Hypothalamus (tissue), 51 donors: ENCODE results near the gene RNASE7.

Source experiments
- DNase-seq, 51 donors: peaks; one replicate each; lab custom pipeline; 2025; lab: John Stamatoyannopoulos, UW

Gene RNASE7

DNA sequence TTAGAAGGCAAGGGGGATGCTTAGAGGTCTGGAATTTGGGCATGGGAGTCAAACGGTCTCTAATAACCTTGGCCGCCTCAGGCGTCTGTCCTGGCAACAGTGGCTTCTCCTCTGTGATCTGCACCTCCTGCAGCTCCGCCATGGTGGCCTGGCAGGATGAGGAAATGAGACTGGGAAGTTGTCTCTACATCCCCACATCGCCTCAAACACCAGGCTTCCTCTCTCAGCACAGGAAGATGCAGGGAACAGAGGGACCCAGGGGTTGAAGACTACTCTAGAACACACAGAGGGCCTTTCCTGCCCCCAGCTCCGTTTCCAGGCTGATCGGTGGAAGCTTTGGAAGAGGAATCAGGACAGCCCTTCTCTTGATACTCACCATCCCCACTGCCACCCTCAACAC lies 19.0 kb upstream of the RNASE7 start:
- DNase-seq, result peak in 18 of 51 donors; percentile 14 to 53 (median 26)

DNA sequence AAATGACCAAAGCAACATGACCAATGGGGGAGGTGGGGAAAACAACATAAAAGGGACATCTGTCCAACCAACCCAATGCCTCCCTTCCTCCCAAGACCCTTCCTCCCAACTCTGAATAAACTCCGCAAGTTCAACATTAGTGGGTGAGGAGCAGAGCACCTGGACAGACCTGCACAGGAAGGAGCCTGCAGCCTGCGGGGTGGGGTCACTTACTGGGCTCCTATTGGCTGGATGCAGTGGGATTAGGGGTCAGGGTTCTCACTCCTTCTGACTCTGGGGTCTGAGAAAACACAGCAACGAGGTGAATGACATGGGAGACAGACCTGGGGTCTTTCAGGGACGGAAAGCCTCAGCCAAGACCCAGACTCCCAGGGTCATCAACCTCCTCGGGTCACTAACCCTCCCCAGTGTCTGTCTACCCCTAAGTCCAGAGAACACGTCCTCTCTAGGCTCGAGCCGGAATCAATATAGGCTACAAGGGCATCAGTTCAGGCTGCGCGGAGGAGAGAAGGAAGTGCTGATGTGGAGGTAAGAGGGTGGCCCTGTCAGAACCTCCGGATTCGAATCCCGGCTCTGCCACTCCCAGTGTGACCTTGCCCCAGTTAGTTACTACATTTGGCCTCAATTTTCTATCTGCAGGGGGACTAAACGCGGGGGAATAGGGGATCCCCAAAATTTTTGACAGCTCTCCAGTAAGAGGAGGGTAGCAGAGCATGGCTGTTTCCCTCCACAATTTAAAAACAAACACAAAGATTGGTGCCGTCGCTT lies 18.2 kb upstream of the RNASE7 start:
- DNase-seq, result peak in 3 of 51 donors; percentile 21 to 43 (median 32)

DNA sequence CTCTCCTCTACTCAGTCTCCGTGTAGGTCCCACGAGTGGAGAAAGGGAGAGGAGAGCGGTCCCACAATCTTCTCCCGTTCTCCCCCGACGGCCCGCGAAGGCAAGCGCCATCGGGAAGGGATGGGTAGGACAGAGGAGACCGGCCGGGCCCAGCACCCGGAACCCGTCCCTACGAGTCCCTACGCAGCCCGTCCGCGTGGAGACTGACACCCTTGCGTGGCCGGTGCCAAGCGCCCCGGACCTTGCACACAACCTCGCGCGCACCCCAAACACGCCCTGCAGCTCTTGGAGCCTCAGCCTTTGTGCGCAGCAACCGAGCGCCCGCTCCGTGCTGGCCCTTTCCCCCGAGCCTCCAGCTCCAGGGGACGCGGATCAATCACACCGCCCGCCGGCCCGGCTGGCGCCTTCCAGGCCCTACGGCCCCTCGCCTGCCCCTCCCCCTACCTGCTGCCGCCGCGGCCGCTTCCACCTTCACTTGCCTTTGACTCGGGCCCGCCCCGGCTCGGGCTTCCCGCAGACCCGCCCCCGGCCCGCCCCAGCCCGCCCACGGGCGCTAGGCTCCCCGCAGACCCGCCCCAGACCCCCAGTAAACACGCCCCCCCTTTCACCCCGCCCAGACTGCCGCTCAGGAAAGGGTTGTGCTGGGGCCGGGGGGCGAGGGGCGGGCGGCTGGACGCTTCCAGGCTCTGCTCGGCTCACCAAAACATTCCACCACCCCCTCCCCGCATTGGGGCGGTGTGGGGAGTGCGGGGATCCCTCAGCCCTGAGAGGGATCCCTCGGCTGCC lies 17.4 kb upstream of the RNASE7 start, which contains the start of gene NDRG2:
NDRG2 (minus strand) TSS at position 477 of the 786 bp plus-strand sequence. CDS start 1,746 bp downstream, outside the sequence.
- DNase-seq, result peak in 49 of 51 donors; percentile 36 to 90 (median 77)

DNA sequence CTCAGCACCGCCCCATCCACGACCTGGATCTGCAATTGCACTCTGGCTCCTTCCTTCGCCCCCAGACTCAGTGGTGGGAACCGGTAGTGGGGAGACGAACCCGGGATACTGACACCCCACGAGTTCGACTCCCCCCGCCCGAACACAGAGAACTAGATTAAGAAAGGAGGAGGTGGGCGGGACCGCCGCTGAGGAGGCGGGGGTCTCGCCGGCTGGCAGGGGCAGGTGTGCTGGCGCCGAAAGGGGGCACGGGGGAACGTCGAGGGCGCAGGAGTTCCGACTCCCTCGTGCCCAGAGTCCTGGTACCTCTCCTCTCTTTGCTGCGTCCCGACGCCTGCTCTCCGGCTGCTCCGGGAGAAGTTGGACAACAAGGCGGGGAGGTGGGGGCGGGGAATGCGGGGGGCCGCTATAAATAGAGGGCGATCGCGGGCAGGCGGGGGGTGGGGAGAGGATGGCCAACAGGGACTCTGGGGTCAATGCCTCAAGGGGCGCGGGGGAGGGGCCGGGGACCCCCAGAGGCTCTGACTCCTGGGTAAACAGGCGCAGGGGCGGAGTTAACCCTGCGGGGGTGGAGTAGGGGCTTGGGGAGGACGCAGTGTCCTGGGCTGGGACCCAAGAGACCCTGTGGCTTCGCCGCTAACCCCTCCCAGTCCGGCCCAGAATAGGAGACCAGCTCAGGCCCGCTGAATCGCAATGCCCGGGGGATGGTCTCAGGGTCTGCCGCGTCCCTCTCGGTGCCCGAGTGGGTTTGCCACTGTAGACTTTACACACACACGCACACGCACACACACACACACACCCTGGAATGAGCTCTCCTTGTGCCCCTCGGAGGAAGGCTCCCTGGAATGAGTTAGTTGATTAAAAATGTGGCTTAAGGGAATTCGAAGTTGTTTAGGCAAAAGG lies 16.5 kb upstream of the RNASE7 start:
- DNase-seq, result peak; percentile 45 to 95 (median 82)

DNA sequence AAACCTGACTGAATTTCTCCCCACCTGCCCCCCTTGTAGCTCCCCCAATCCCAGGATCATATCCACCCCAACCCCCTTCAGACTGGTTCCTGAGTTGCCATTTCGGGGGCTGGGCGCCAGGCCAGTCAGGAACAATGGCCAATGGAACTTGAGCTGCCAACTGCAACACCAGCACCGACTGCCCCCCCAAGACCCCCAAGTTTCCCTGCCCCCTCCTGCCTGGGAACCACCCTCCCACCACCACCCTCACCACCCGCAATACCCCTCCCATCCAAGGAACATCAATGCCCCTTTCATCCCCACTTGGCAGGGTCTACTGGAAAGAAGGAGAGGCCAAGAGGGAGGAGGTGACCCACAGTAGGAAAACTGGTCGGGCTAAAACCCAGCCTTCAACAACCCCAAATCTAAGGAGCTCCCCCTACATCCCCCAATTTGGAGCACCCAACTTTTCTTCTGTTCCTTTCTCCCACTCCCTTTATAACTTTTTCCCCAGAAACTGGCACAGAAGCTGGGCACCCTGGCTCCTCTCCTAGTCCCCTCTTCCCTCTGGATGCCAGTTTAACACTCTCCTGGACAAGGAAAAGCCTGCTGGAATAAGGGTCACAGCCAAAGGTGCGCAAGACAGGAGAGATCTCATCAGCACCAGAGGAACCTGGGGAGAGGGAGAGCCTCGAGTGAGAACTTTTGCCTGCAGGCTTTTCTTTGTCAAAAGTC lies 15.7 kb upstream of the RNASE7 start:
- peak in 49 of 51 donors; percentile 25 to 95 (median 79) for DNase-seq

DNA sequence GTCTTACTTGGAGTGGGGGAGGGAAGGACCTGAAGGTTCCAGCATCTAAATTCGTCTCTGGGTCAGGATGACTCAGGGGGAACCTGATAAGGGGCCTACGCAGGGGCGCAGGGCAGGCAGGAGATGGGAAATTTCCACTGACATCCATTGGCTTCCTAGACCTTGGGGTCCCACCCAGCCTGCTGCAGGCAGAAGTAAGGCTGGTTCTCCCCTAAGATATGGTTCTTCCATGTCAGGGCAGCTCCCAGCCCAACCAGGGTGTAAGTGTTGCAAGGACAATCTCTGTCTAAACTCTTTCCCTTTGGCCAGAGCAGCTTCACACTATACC lies 15.2 kb upstream of the RNASE7 start:
- peak in 2 of 51 donors; percentile 38 to 53 for DNase-seq

DNA sequence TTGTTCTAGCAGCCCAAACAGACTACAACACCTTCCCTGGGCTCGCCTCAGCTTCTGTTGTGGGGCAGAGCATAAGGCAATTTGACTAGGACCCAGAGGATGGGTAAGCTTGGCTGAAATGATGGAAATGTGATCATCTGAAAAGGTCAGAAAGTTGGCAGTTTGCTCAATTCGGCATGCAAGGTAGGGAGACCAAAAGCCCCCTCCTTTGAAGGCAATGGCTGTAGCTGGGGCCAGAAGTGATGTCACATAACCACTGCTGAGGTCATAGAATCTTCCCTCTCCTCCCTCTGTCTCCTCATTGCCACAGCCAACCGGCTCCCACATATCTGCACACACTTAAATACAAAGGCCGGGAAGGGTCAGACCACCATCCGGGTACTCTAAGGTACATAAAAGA lies 12.2 kb upstream of the RNASE7 start, which contains the start of gene TPPP2:
TPPP2 (plus strand) TSS at position 301 of the 400 bp plus-strand sequence. CDS start 365 bp downstream, outside the sequence.
- no peak for DNase-seq

DNA sequence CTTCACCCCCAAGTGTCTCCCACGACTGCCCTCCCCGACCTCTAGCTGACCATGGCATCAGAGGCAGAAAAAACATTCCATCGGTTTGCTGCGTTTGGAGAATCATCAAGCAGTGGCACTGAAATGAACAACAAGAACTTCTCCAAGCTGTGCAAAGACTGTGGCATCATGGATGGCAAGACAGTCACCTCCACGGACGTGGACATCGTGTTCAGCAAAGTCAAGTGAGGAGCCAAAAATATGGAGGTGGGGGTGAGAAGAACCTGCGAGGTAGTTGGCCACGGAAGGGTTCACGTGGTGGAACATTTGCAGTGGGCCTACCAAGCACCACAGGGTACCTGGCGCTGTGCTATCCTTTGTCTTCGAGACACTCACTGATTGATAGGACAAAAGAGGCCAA lies 11.6 kb upstream of the RNASE7 start:
- no peak for DNase-seq

DNA sequence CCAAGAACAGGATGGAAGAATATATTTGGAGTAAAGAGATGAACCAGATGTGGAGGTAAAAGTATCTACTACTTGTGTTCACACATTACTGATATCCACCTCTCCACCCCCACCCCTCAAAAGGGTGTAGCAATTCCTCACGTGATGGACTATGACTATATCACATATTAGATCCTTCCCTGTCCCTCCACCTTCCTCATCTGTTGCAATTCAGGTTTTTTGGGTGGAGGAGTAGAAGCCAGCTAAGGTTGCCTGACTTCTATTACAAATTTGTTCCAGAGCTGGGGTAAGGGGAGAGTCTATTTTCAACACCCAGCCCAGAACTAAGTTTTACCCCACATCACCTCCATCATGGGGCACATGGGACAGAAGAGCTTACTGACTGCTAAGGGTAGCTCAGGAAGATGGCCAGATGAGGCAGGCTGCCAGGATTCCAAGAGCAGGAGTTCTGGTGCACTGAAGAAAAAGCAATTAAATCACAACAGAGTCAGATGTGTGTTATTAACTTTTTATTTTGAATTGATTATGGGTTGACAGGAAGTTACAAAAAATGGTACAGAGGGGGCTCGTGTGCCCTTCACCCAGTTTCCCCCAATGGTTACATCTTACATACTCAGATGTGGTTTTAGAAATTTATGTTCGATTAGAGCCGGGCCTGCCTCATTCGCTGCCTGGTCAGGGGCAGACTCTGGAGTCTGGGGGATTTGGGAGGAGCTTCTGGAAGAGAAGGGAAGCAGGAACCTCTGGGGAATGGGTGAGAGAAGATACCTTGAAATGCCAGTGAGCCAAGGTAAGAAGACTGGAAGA lies 9.6 kb upstream of the RNASE7 start:
- peak in 3 of 51 donors; percentile 9 to 25 (median 20) for DNase-seq

DNA sequence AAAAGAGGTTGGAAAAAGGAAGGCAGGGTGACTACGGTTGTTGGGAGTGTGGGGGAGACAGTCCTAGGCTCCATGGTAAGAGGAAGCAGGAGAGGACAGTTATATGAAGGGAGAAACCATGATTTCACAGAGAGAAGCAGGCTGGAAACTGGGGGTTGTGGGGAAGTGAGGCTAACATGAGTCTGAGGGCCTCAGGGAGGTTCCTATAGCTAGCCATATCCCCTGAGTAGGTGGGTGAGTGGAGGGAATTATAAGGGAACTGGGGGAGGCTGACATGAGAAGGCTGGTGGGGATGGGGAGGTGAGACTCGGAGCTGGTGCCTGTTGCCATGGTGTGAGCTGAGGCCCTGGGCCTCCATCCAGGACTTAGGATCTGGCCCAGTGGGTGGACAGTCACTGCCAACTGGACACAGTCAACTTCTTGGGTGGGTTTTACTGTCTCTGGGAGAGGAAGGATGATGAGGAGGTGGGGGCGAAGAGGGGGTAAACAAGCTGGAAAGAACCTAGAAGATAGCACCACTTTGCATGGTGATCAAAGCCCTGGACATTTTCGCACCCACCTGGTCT lies 8.9 kb upstream of the RNASE7 start:
- DNase-seq, result peak in 15 of 51 donors; percentile 10 to 59 (median 30)

DNA sequence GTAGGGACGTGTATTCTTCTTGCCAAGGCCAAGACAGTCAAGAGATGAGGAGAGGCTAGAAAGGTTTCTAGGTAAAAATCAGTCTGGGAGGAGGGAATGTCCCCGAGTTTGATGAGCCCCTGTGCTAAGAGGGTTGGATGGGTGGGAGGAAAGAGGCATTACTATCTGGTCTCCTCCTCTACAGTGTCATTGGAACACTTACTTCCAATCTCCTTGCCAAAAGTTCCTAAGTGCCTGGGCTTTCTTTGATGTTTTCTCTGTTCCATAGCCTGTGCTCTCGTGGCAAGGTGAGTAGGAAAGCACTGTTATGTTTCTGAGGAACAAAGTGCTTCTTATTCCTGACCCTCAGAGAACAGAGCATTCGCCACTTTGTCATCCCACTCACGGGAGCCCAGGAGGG lies 7.5 kb upstream of the RNASE7 start, which contains the start of gene RNASE13:
RNASE13 (minus strand) TSS at position 101 of the 400 bp plus-strand sequence. CDS start 519 bp downstream, outside the sequence.
- no peak for DNase-seq

DNA sequence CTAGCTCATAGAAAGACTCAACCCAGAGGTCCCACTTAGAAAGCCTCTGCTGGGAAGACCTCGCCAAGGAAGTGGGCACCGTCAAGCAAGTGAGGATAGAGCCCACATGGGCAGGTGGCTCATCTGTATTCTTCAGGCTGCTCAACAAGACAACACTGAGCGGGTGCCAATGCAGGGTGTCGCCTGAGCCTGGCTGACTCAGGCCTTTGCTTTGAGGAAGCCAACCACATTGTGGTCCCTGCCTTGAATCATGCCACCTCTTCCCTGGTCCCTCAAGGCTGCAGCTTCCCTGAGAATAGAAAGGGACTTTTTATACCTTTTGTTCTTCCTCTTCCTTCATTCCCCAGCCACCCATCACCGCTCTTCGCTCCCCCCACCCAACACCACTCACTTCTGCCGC lies 5.4 kb upstream of the RNASE7 start:
- DNase-seq, result peak in 13 of 51 donors; percentile 14 to 37 (median 19)

DNA sequence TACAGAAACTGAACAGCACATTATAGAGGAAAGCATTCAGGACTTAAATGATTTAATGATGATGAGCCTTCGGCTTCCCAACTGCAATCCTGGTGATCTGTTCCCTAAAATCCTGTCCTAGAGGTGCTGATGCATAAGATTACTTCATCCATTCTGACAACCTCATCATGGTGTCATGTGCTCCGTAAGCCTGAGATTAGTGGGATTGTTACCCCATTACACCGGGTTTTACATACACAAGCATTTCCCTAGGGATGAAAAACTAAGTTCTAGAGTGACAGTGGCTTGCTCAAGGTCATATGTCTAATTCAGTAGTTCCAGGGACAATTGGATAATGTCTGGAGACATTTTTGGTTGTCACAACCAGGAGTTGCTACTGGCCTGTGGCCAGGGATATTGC lies 5.0 kb upstream of the RNASE7 start:
- DNase-seq, result no peak

DNA sequence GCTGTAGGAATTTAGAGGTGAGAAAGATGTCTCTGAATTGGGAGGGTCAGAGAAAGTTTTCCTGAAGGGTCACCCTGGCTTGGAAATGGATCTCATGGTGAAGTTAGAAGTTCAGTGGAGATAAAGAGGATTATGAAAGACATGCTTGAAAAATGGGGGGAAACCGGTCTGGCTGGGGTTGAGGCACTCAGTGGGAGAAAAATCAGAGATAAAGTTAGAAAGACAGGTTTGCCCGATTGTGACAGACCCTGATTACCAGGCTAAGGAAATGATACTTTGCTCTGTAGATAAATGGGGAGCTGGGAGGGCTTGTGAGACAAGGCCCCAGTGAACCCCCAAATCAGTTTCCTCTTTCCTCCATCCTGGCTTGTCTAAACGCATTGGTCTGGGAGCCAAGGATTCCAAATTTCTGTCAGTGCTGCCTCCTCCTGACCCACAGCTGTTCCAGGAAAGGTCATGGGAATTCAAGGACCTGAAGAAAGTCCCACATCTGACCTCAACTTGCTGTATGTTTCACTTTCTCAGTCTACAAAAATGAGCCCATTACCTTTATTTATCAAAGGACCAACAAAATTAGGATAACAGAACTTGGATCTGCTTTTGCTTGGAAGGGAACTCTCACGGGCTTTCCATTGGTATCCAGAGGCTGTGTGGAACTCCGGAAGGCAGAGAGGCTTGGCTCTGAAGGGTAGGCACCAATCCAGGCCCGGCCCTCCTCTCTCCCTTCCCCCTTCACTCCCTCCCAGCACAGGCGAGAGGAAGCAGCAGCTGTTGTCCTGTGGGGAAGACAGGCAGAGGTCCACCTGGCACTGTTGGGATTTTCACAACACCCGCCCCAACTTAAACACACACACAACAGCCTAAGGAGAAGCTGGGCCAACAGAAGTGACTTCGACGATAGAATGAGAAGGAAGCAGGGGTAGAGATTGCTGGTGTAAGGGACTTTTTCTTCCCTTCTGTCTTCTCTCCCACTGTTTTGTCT lies 3.4 kb upstream of the RNASE7 start:
- DNase-seq, result peak in 49 of 51 donors; percentile 12 to 91 (median 69)

DNA sequence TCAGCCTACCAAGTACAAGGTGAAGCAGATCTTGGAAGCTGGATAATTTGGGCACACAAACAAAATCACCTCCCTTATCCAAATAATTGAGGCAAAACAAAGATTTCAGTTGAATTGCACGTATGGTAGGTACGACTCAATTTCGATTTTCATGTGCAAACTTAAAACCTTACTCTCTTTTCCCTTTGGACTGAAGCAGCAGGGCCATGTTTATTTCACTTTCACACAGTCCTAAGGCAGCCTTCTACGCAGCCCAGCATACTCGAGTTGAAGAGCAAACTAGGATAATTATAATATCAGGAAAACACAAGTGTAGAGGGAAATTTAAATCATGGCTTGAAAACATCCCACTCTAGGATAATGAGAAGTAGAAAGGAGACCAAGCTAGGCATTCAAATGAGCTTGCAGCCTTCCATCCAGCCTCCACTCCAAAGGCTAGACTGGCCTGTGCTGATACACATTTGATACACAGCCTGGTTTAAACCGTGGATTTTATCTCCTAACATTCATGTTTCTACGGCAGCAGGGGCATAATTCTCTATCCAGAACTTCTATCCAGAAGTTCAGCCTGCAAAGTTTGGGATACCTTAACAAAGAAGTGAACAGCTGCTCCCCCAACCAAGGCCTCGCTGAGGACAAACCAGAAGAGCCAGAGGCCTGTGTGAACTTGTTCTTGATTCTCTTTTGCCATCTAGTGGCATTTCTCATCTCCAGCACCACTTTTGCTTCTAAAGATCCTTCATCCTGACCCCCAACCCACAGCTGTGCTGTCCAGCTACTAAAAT lies 2.4 kb upstream of the RNASE7 start:
- DNase-seq, result peak in 34 of 51 donors; percentile 12 to 76 (median 42)

DNA sequence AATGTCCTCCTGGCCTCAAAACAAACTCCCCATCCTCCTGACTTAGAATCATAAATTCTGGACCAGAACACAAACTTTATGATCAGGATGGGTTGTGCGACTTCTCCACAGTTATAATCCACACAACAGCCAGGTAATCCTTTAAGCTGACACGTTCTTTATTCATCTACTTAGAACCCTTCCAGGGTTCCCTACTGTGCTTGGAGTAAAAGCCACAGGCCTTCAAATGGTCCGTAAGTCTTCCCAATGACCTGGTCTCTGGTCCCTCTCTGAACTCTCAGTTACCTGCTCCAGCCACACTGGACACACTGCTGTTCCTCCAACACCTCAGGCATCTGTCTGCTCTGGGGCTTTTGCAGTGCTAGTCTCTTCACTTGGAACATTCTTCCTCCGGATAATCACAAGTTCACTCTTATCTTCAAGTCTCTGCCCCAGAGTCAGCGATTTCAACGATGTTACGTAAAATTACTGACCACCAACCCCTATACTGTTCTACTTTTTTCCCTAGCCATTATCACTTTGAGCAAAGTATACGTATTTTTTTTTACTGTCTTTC lies 1.7 kb upstream of the RNASE7 start:
- DNase-seq, result no peak
